ENCODE data around the gene THBS2.

The THBS2 gene

GRCh38 chr6:169168706-169169105, 84.9 kb downstream of the THBS2 start:
- no peak for TF ChIP-seq CTCF (IDR thresholded peaks at IDR 0.05; ENCODE audit: unreplicated experiment in 3 of 3)
- no peaks in the 10 kb centered on the region for H3K9me3 Mint-ChIP-seq
- peaks cover 6% of the 10 kb centered on the region for H3K27me3 Mint-ChIP-seq (ENCODE audit: low read depth)
- H3K4me3 Mint-ChIP-seq, result no peak overlapping the region
- no peaks in the 10 kb centered on the region for H3K36me3 Mint-ChIP-seq (ENCODE audit: low read depth)
- H3K4me1 Mint-ChIP-seq, result peaks cover 60% of the 10 kb centered on the region
- peak overlapping the region in 2 of 3 experiments; percentile 44 to 73 for H3K27ac Mint-ChIP-seq

DNA sequence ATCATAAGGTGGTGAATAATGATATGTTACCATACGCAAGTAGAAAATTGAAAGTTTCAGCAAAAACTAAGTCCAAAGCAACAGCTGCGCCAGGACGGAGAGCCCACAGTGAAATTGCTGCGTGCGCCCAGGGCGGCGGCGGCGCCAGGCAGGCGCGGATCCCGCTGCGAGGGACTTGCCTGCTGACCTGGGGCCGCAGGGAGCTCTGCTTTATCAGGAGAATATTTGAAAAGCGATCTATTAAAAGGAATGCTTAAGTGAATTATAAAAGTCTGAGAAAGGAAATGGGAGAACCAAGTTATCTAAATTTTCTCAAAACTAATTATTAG, 85.4 kb downstream of the THBS2 start:
- no peak for TF ChIP-seq CTCF (IDR thresholded peaks at IDR 0.05; ENCODE audit: unreplicated experiment in 3 of 3)
- Mint-ChIP-seq H3K36me3 (ENCODE audit: low read depth) (no peaks in the 10 kb centered on the region), H3K27me3 (ENCODE audit: low read depth) (peaks cover 6% of the 10 kb centered on the region), H3K4me3 (no peak overlapping the region), H3K27ac (peak overlapping the region in 2 of 3 experiments; percentile 44 to 73), H3K9me3 (no peaks in the 10 kb centered on the region), H3K4me1 (peaks cover 60% of the 10 kb centered on the region)

- no peak for TF ChIP-seq CTCF (IDR thresholded peaks at IDR 0.05; ENCODE audit: unreplicated experiment in 3 of 3)
- peak overlapping the region in 2 of 3 experiments; percentile 44 to 60 for H3K27ac Mint-ChIP-seq
- no peak overlapping the region for H3K4me3 Mint-ChIP-seq
- H3K4me1 Mint-ChIP-seq, result peaks cover 63% of the 10 kb centered on the region
- peaks cover 6% of the 10 kb centered on the region for H3K27me3 Mint-ChIP-seq (ENCODE audit: low read depth)
- no peaks in the 10 kb centered on the region for H3K36me3 Mint-ChIP-seq (ENCODE audit: low read depth)
- H3K9me3 Mint-ChIP-seq, result peaks cover 3% of the 10 kb centered on the region
These were observed 85.9 kb downstream of the THBS2 start for GRCh38 chr6:169167581-169168301.

- Mint-ChIP-seq H3K36me3 (ENCODE audit: low read depth) (no peaks in the 10 kb centered on the region), H3K4me1 (peaks cover 63% of the 10 kb centered on the region), H3K4me3 (no peak overlapping the region), H3K27me3 (ENCODE audit: low read depth) (peaks cover 6% of the 10 kb centered on the region), H3K9me3 (peaks cover 3% of the 10 kb centered on the region), H3K27ac (peak overlapping the region in 2 of 3 experiments; percentile 49 to 75)
- TF ChIP-seq CTCF (IDR thresholded peaks at IDR 0.05; ENCODE audit: unreplicated experiment in 3 of 3), result no peak
These were observed 86.6 kb downstream of the THBS2 start for GRCh38 chr6:169166896-169167580.
